HCT116 (cell line): ENCODE measurements around the gene TUBGCP5. TPM values are rescaled to one million over a fixed set of nuclear protein-coding genes. Genes with fewer than 3 reads are reported as not detected.

Experiments used
- ATAC-seq: fragments of 200-7000 bp; cut with Tn5 transposase; 2 replicates; pipeline ENCODE4 v1.9.1; 2020; ENCODE audit warnings: mild to moderate bottlenecking, moderate library complexity
- BruUV-seq: library from RNA; stranded (reverse); fragments of 400-500 nt; replicated peaks from 2 replicates; lab custom pipeline; 2021; lab: Mats Ljungman, UMichigan
- CTCF ChIA-PET: fragments of 300-600 bp; sonication (Branson Sonifier 250); formaldehyde crosslinking; loops from one replicate; lab custom pipeline; 2021; ENCODE audit warnings: antibody characterized with exemption; lab: Charles Lee
- POLR2A ChIA-PET: fragments of 300-600, 350-600 bp; sonication (Branson Sonifier 250); formaldehyde crosslinking; loops from one replicate; lab custom pipeline; 2021; ENCODE audit warnings: antibody characterized with exemption; lab: Charles Lee
- RAD21 ChIA-PET, 2 experiments: fragments of 300-600 bp; sonication (Branson Sonifier 250); formaldehyde crosslinking; loops; one replicate each; lab custom pipeline; 2023; ENCODE audit warnings: low total read pairs in 2 of 2; ENCODE audit not compliant: uncharacterized antibody in 2 of 2, unreplicated experiment in 2 of 2, low non-redundant PET in 1 of 2; lab: Charles Lee
- DNase-seq: peaks from one replicate; pipeline ENCODE4 v3.0.0-alpha.2; 2010; ENCODE audit warnings: low read depth, low spot score
- H2AFZ ChIP-seq: fragments of 200-600 bp; shearing (Covaris generic), sonication (generic); 2 replicates; pipeline ENCODE4 v1.6.1; 2017; ENCODE audit warnings: low read depth, mixed run types, mixed read lengths, antibody characterized with exemption, low read length; ENCODE audit not compliant: poor library complexity, severe bottlenecking
- H3K27ac ChIP-seq: 2 replicates; pipeline ENCODE4 v1.5.1; 2012; ENCODE audit warnings: low read depth, low read length
- H3K27me3 ChIP-seq: fragments of 200-600 bp; sonication (generic); 2 replicates; pipeline ENCODE4 v1.6.1; 2016; ENCODE audit warnings: mixed run types, low read length, mixed read lengths; ENCODE audit not compliant: insufficient read depth
- H3K36me3 ChIP-seq, 2 experiments: fragments of 200-500 bp in 1 of 2; fragments of 200-600 bp in 1 of 2; sonication (Bioruptor generic) in 1 of 2; sonication (generic) in 1 of 2; 2 replicates each; pipeline versions ENCODE4 v1.5.1 to v1.6.1; 2014 to 2016; ENCODE audit warnings: low read length in 2 of 2, inconsistent platforms in 1 of 2, mixed read lengths in 1 of 2, mixed run types in 1 of 2; ENCODE audit not compliant: insufficient read depth in 2 of 2, control insufficient read depth in 1 of 2
- H3K4me1 ChIP-seq, 2 experiments: fragments of 200-600 bp in 1 of 2; sonication (generic) in 1 of 2; 2 replicates each; pipeline versions ENCODE4 v1.5.1 to v1.6.1; 2012 to 2017; ENCODE audit warnings: low read length in 2 of 2, inconsistent platforms in 1 of 2, mild to moderate bottlenecking in 1 of 2, mixed read lengths in 1 of 2, mixed run types in 1 of 2, moderate library complexity in 1 of 2; ENCODE audit not compliant: insufficient read depth in 2 of 2, control insufficient read depth in 1 of 2
- H3K4me2 ChIP-seq: fragments of 200-600 bp; sonication (generic); 2 replicates; pipeline ENCODE4 v1.6.1; 2017; ENCODE audit warnings: mixed run types, low read length, mixed read lengths
- H3K4me3 ChIP-seq, 2 experiments: fragments of 200-600 bp in 1 of 2; sonication (generic) in 1 of 2; replicated peaks in 1 of 2; 2 replicates each; pipeline ENCODE4 v1.5.1; 2011 to 2016; ENCODE audit warnings: low read length in 2 of 2, control low read depth in 1 of 2, low read depth in 1 of 2, mild to moderate bottlenecking in 1 of 2, mixed read lengths in 1 of 2, mixed run types in 1 of 2
- H3K79me2 ChIP-seq: fragments of 200-600 bp; sonication (generic); 2 replicates; pipeline ENCODE4 v1.6.1; 2017; ENCODE audit warnings: mild to moderate bottlenecking, mixed run types, low read length, moderate library complexity, mixed read lengths; ENCODE audit not compliant: insufficient read depth
- H3K9ac ChIP-seq: fragments of 200-600 bp; sonication (generic); 2 replicates; pipeline ENCODE4 v1.6.1; 2016; ENCODE audit warnings: low read length, mixed read lengths
- H3K9me2 ChIP-seq: fragments of 200-600 bp; sonication (generic), shearing (Covaris generic); 2 replicates; pipeline ENCODE4 v1.6.1; 2017; ENCODE audit warnings: mixed run types, mild to moderate bottlenecking, moderate library complexity; ENCODE audit not compliant: insufficient read depth
- H3K9me3 ChIP-seq, 2 experiments: fragments of 200-500 bp in 1 of 2; fragments of 200-600 bp in 1 of 2; sonication (Bioruptor generic) in 1 of 2; sonication (generic) in 1 of 2; 2 replicates each; pipeline ENCODE4 v1.6.1; 2014 to 2017; ENCODE audit warnings: low read length in 2 of 2, mixed read lengths in 2 of 2, inconsistent platforms in 1 of 2, low read depth in 1 of 2, mild to moderate bottlenecking in 1 of 2, mixed run types in 1 of 2, moderate library complexity in 1 of 2; ENCODE audit not compliant: control insufficient read depth in 1 of 2, insufficient read depth in 1 of 2
- H4K20me1 ChIP-seq: fragments of 200-600 bp; sonication (generic), shearing (Covaris generic); 2 replicates; pipeline ENCODE4 v1.6.1; 2017; ENCODE audit warnings: mixed run types, mild to moderate bottlenecking, moderate library complexity; ENCODE audit not compliant: insufficient read depth
- ATF3 ChIP-seq: IDR thresholded peaks from 2 replicates; pipeline ENCODE4 v1.6.1; 2012
- CBX3 ChIP-seq: IDR thresholded peaks from 2 replicates; pipeline ENCODE4 v1.6.1; 2012; ENCODE audit warnings: low read depth
- EGR1 ChIP-seq: IDR thresholded peaks from 2 replicates; pipeline ENCODE4 v1.6.1; 2012; ENCODE audit warnings: low read depth
- ELF1 ChIP-seq: IDR thresholded peaks from 2 replicates; pipeline ENCODE4 v1.6.1; 2012; ENCODE audit warnings: low read depth, borderline replicate concordance
- EZH2phosphoT487 ChIP-seq: fragments of 200-600 bp; IDR thresholded peaks from 2 replicates; pipeline ENCODE4 v1.6.1; 2018; ENCODE audit warnings: antibody characterized with exemption, borderline replicate concordance
- FOSL1 ChIP-seq: IDR thresholded peaks from 2 replicates; pipeline ENCODE4 v1.6.1; 2012; ENCODE audit warnings: low read depth
- POLR2A ChIP-seq: IDR thresholded peaks from 2 replicates; pipeline ENCODE4 v1.7.0; 2011; ENCODE audit warnings: borderline replicate concordance; ENCODE audit not compliant: insufficient read depth, insufficient read length; ENCODE audit errors: extremely low read depth
- POLR2AphosphoS5 ChIP-seq: IDR thresholded peaks from 2 replicates; pipeline ENCODE4 v1.6.1; 2011; ENCODE audit warnings: mild to moderate bottlenecking, low read depth, low read length, moderate library complexity
- REST ChIP-seq: IDR thresholded peaks from 2 replicates; pipeline ENCODE4 v1.6.1; 2012; ENCODE audit warnings: low read depth
- SIN3A ChIP-seq: IDR thresholded peaks from 2 replicates; pipeline ENCODE4 v1.6.1; 2012; ENCODE audit warnings: low read depth
- SP1 ChIP-seq: IDR thresholded peaks from 2 replicates; pipeline ENCODE4 v1.6.1; 2012; ENCODE audit warnings: low read depth
- TCF7L2 ChIP-seq: IDR thresholded peaks from 2 replicates; pipeline ENCODE4 v1.7.0; 2011; ENCODE audit warnings: borderline replicate concordance, inconsistent platforms; ENCODE audit not compliant: insufficient read depth, insufficient read length; ENCODE audit errors: extremely low read depth
- YY1 ChIP-seq: IDR thresholded peaks from 2 replicates; pipeline ENCODE4 v1.6.1; 2011; ENCODE audit warnings: low read length, low read depth, moderate library complexity, mild to moderate bottlenecking; ENCODE audit not compliant: insufficient replicate concordance; ENCODE audit errors: extremely low read depth
- ZNF274 ChIP-seq: fragments of 200-500 bp; sonication (Bioruptor generic); IDR thresholded peaks from 2 replicates; pipeline ENCODE4 v1.6.1; 2014; ENCODE audit warnings: mild to moderate bottlenecking, low read depth, low read length, inconsistent platforms
- intact Hi-C: fragments of 100-400 bp; cut with micrococcal nuclease; formaldehyde crosslinking; loops from 2 replicates; pipeline ENCODE4 v1.10.0; 2022
- total RNA-seq: library from RNA; stranded (reverse); gene quantifications from one replicate; pipeline ENCODE4 v1.2.1, GENCODE V29; 2021; ENCODE audit not compliant: unreplicated experiment
- TF ChIP-seq, protein P1 (sequence below): IDR thresholded peaks from 2 replicates; pipeline ENCODE4 v1.6.1; 2012
- TF ChIP-seq, protein P2 (sequence below), 3 experiments: fragments of 200-600 bp in 1 of 3; sonication (generic) in 1 of 3; IDR thresholded peaks in 2 of 3; conservative IDR thresholded peaks in 1 of 3; 2 replicates each; pipeline ENCODE4 v1.5.1; 2012 to 2017; ENCODE audit warnings: low read depth in 2 of 3, low read length in 2 of 3, antibody characterized with exemption in 1 of 3, borderline replicate concordance in 1 of 3, control low read depth in 1 of 3, mild to moderate bottlenecking in 1 of 3, mixed read lengths in 1 of 3, mixed run types in 1 of 3, moderate library complexity in 1 of 3; ENCODE audit not compliant: insufficient read depth in 1 of 3

The TUBGCP5 gene
- total RNA-seq, 1 experiment from 2014 or later: 17.9 TPM

- ATAC-seq: no peak
- no peak overlapping the region for H3K27ac ChIP-seq
- H3K9ac ChIP-seq: no peak overlapping the region
- CTCF ChIA-PET: no interaction called here
- no peak overlapping the region for H3K4me3 ChIP-seq
- no peaks in the 10 kb centered on the region for H4K20me1 ChIP-seq
- peaks cover 97% of the 10 kb centered on the region for H3K79me2 ChIP-seq
- H3K36me3 ChIP-seq: no peaks in the 10 kb centered on the region
- BruUV-seq: no TSS peak
- no peak overlapping the region for H2AFZ ChIP-seq
- intact Hi-C loops: no loop called here
- H3K27me3 ChIP-seq: no peaks in the 10 kb centered on the region
- no peak overlapping the region for H3K4me2 ChIP-seq
- no peak for DNase-seq
- no peak for TF ChIP-seq ATF3
- no peak for TF ChIP-seq EZH2phosphoT487
- TF ChIP-seq TCF7L2: no peak
- no peak for TF ChIP-seq SIN3A
- TF ChIP-seq, protein P1, sequence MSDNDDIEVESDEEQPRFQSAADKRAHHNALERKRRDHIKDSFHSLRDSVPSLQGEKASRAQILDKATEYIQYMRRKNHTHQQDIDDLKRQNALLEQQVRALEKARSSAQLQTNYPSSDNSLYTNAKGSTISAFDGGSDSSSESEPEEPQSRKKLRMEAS: no peak
- no peak for TF ChIP-seq FOSL1
- TF ChIP-seq ZNF274: no peak
- TF ChIP-seq EGR1: no peak
- TF ChIP-seq SP1: no peak
- no peak for TF ChIP-seq ELF1
- no peak for TF ChIP-seq POLR2AphosphoS5
- TF ChIP-seq POLR2A: no peak
- no peak for TF ChIP-seq YY1
- no peak for TF ChIP-seq CBX3
- TF ChIP-seq, protein P2, sequence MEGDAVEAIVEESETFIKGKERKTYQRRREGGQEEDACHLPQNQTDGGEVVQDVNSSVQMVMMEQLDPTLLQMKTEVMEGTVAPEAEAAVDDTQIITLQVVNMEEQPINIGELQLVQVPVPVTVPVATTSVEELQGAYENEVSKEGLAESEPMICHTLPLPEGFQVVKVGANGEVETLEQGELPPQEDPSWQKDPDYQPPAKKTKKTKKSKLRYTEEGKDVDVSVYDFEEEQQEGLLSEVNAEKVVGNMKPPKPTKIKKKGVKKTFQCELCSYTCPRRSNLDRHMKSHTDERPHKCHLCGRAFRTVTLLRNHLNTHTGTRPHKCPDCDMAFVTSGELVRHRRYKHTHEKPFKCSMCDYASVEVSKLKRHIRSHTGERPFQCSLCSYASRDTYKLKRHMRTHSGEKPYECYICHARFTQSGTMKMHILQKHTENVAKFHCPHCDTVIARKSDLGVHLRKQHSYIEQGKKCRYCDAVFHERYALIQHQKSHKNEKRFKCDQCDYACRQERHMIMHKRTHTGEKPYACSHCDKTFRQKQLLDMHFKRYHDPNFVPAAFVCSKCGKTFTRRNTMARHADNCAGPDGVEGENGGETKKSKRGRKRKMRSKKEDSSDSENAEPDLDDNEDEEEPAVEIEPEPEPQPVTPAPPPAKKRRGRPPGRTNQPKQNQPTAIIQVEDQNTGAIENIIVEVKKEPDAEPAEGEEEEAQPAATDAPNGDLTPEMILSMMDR (IDR thresholded peaks at IDR 0.05 in 2 of 3, conservative IDR thresholded peaks at IDR 0.05 in 1 of 3; ENCODE audit: borderline replicate concordance in 1 of 3, insufficient read depth in 1 of 3, low read depth in 2 of 3, low read length in 2 of 3): no peak
- no peak for TF ChIP-seq REST
- no peaks in the 10 kb centered on the region for H3K4me1 ChIP-seq
- no peaks in the 10 kb centered on the region for H3K9me2 ChIP-seq
- RAD21 ChIA-PET: no interaction called here
- no peaks in the 10 kb centered on the region for H3K9me3 ChIP-seq
- POLR2A ChIA-PET: no interaction called here
Observed at GRCh38 chr15:22952796-22953579, 86.4 kb downstream of the TUBGCP5 start.
